ENCODE results near the gene PSG4. TPM values are rescaled to one million over a fixed set of nuclear protein-coding genes. Genes with fewer than 3 reads are reported as not detected.
"Not testable (repeated sequence)": the region's sequence is repeated elsewhere in the genome, so short reads cannot be mapped to it uniquely, and the experiment has no call there.

PSG4 gene
- not detected for total RNA-seq

DNA sequence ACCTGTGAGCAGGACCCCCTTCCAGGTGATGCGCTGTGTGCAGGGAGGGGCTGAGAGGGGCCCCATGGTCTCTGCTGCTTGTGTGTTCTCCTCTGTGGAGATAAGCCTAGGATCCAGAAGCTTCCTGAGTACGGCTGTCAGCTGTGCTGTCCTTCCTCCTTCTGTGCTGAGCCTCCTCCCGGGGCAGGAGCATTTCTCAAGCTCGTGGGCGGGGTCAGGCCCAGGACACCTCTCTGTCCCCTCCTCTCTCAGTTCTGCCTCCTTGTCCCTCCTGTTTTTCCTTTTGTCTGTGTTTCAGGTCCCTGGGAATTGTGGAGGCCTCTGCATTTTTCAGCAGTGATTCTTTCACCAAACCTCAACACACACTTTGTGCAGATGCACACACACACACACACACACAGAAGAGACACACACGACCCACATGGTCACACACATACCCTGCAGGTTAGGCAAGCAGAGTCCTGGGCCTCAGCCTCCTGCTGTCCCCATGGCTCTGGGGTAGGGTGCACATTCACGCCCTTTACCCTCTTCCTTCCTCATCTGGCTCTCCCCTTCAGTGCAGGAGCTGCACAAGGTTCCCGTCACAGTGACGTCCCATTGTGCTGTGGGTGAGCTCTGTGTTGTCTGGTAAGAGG, at the start of gene PSG4:
Gene PSG4 (minus strand): TSS at position 168 of the 635 bp plus-strand sequence. CDS start 102 bp downstream, at position 66.
- ATAC-seq; intact Hi-C loops (cut with DNase I, micrococcal nuclease); DNase-seq; H3K4me3 Mint-ChIP-seq; H3K36me3 Mint-ChIP-seq (ENCODE audit: low read depth); H3K4me1 Mint-ChIP-seq; H3K27ac Mint-ChIP-seq; POLR2A ChIA-PET; H3K9me3 Mint-ChIP-seq (ENCODE audit: low read depth); H3K27me3 Mint-ChIP-seq: not testable (repeated sequence)
- CTCF ChIA-PET = interaction anchor here (0.6 kb wide), 1 partner anchor 1038 kb away, joined by 5 read pairs; no protein-coding TSS in a partner anchor

- CTCF ChIA-PET; DNase-seq; H3K27ac Mint-ChIP-seq; POLR2A ChIA-PET; H3K4me1 Mint-ChIP-seq; H3K36me3 Mint-ChIP-seq (ENCODE audit: low read depth); H3K27me3 Mint-ChIP-seq; H3K4me3 Mint-ChIP-seq; ATAC-seq; intact Hi-C loops (cut with DNase I, micrococcal nuclease); H3K9me3 Mint-ChIP-seq (ENCODE audit: low read depth): not testable (repeated sequence)
Observed at GRCh38 chr19:43251428-43251827, 46.0 kb upstream of the PSG4 start.

DNA sequence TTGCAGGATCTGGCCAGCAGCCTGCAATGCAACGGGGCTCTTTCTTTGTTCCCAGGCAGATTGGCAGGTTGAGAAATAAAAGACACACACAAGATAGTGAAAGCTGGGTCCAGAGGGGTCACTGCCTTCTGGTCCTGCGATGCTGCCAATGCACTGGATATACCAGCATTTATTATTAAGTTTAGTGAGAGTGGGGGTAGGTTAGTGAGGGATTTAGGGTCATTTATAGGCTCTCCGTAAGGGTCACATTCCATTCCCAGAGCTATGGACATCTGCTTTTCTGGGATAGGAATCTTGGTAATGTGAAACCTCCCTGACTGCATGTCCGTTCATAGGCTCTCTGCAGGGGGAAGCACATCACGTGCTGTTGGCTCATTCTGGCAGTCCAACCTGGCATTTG, 44.9 kb upstream of the PSG4 start:
- H3K9me3 Mint-ChIP-seq (ENCODE audit: low read depth); H3K4me1 Mint-ChIP-seq; intact Hi-C loops (cut with DNase I, micrococcal nuclease); ATAC-seq; DNase-seq; H3K27me3 Mint-ChIP-seq; H3K4me3 Mint-ChIP-seq; H3K36me3 Mint-ChIP-seq (ENCODE audit: low read depth); POLR2A ChIA-PET; H3K27ac Mint-ChIP-seq: not testable (repeated sequence)
- CTCF ChIA-PET = interaction anchor here (0.6 kb wide), 1 partner anchor 27 kb away, joined by 3 read pairs; no protein-coding TSS in a partner anchor

- H3K4me1 Mint-ChIP-seq; POLR2A ChIA-PET; H3K27me3 Mint-ChIP-seq; intact Hi-C loops (cut with DNase I, micrococcal nuclease); H3K4me3 Mint-ChIP-seq; CTCF ChIA-PET; DNase-seq; H3K27ac Mint-ChIP-seq; ATAC-seq; H3K9me3 Mint-ChIP-seq (ENCODE audit: low read depth); H3K36me3 Mint-ChIP-seq (ENCODE audit: low read depth): not testable (repeated sequence)
Observed at GRCh38 chr19:43248635-43249002, 43.2 kb upstream of the PSG4 start.

DNA sequence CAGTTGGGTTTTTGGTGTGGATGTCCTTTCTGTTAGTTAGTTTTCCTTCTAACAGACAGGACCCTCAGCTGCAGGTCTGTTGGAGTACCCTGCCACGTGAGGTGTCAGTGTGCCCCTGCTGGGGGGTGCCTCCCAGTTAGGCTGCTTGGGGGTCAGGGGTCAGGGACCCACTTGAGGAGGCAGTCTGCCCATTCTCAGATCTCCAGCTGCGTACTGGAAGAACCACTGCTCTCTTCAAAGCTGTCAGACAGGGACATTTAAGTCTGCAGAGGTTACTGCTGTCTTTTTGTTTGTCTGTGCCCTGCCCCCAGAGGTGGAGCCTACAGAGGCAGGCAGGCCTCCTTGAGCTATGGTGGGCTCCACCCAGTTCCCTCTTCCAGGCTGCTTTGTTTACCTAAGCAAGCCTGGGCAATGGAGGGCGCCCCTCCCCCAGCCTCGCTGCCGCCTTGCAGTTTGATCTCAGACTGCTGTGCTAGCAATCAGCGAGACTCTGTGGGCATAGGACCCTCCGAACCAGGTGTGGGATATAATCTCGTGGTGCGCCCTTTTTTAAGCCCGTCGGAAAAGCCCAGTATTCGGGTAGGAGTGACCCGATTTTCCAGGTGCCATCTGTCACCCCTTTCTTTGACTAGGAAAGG, 41.9 kb upstream of the PSG4 start:
- CTCF ChIA-PET; H3K4me1 Mint-ChIP-seq; H3K9me3 Mint-ChIP-seq (ENCODE audit: low read depth); POLR2A ChIA-PET; DNase-seq; intact Hi-C loops (cut with DNase I, micrococcal nuclease); H3K27me3 Mint-ChIP-seq; H3K36me3 Mint-ChIP-seq (ENCODE audit: low read depth); H3K4me3 Mint-ChIP-seq; H3K27ac Mint-ChIP-seq; ATAC-seq: not testable (repeated sequence)

DNA sequence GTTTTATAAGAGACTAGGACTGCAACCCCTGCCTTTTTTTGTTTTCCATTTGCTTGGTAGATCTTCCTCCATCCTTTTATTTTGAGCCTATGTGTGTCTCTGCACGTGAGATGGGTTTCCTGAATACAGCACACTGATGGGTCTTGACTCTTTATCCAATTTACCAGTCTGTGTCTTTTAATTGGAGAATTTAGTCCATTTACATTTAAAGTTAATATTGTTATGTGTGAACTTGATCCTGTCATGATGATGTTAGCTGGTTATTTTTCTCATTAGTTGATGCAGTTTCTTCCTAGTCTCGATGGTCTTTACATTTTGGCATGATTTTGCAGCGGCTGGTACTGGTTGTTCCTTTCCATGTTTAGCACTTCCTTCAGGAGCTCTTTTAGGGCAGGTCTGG, 40.4 kb upstream of the PSG4 start:
- H3K9me3 Mint-ChIP-seq (ENCODE audit: low read depth); H3K4me1 Mint-ChIP-seq; H3K36me3 Mint-ChIP-seq (ENCODE audit: low read depth); H3K27ac Mint-ChIP-seq; POLR2A ChIA-PET; ATAC-seq; H3K27me3 Mint-ChIP-seq; H3K4me3 Mint-ChIP-seq; intact Hi-C loops (cut with DNase I, micrococcal nuclease); CTCF ChIA-PET; DNase-seq: not testable (repeated sequence)

GRCh38 chr19:43242211-43242610, 36.8 kb upstream of the PSG4 start:
- H3K27ac Mint-ChIP-seq; POLR2A ChIA-PET; H3K36me3 Mint-ChIP-seq (ENCODE audit: low read depth); H3K4me3 Mint-ChIP-seq; CTCF ChIA-PET; ATAC-seq; H3K4me1 Mint-ChIP-seq; intact Hi-C loops (cut with DNase I, micrococcal nuclease); H3K27me3 Mint-ChIP-seq; DNase-seq: not testable (repeated sequence)
- peaks cover 13% of the 10 kb centered on the region for H3K9me3 Mint-ChIP-seq (ENCODE audit: low read depth)

- intact Hi-C loops (cut with DNase I, micrococcal nuclease); POLR2A ChIA-PET; DNase-seq; H3K4me1 Mint-ChIP-seq; H3K36me3 Mint-ChIP-seq (ENCODE audit: low read depth); H3K27ac Mint-ChIP-seq; H3K27me3 Mint-ChIP-seq; CTCF ChIA-PET; ATAC-seq; H3K4me3 Mint-ChIP-seq: not testable (repeated sequence)
- peaks cover 19% of the 10 kb centered on the region for H3K9me3 Mint-ChIP-seq (ENCODE audit: low read depth)
Observed at GRCh38 chr19:43238213-43238612, 32.8 kb upstream of the PSG4 start.

GRCh38 chr19:43235686-43236085, 30.2 kb upstream of the PSG4 start:
- H3K9me3 Mint-ChIP-seq (ENCODE audit: low read depth) = peaks cover 24% of the 10 kb centered on the region
- H3K27ac Mint-ChIP-seq; H3K27me3 Mint-ChIP-seq; CTCF ChIA-PET; DNase-seq; H3K36me3 Mint-ChIP-seq (ENCODE audit: low read depth); ATAC-seq; POLR2A ChIA-PET; intact Hi-C loops (cut with DNase I, micrococcal nuclease); H3K4me1 Mint-ChIP-seq; H3K4me3 Mint-ChIP-seq: not testable (repeated sequence)

GRCh38 chr19:43229315-43229714, 23.9 kb upstream of the PSG4 start:
- Mint-ChIP-seq H3K27ac (no peak overlapping the region), H3K4me1 (no peaks in the 10 kb centered on the region), H3K27me3 (peaks cover 4% of the 10 kb centered on the region), H3K4me3 (no peak overlapping the region), H3K36me3 (ENCODE audit: low read depth) (peaks cover 7% of the 10 kb centered on the region), H3K9me3 (ENCODE audit: low read depth) (peaks cover 48% of the 10 kb centered on the region)
- ChIA-PET CTCF (no interaction called here), POLR2A (no interaction called here)
- DNase-seq (no peak), ATAC-seq (no peak)
- intact Hi-C loops (cut with DNase I, micrococcal nuclease) = no loop called here

DNA sequence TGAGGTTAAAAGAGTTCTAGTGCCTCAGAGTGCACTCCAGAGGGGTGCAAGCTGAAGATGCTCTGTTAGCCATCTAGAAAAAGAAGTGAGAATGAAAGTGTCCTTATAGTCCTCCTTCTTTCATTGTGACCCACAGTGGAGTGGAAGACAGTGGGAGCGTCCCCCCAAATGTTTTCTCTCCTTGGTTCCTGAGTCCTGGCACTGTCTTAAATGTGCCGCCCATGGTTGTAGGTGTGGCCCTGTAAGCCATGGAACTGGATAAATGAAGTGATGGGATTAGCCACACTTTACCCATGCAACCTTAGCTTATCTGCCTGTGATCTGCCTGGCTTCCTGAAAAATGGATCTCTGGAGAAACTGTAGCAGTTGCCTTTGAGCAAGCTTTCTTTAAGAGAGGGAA, 23.3 kb upstream of the PSG4 start:
- intact Hi-C loops (cut with DNase I, micrococcal nuclease); H3K36me3 Mint-ChIP-seq (ENCODE audit: low read depth); H3K4me1 Mint-ChIP-seq; H3K27ac Mint-ChIP-seq; ATAC-seq; H3K27me3 Mint-ChIP-seq; H3K4me3 Mint-ChIP-seq; POLR2A ChIA-PET; CTCF ChIA-PET: not testable (repeated sequence)
- peaks cover 47% of the 10 kb centered on the region for H3K9me3 Mint-ChIP-seq (ENCODE audit: low read depth)
- DNase-seq = peak; percentile 13

- CTCF ChIA-PET; intact Hi-C loops (cut with DNase I, micrococcal nuclease); H3K27me3 Mint-ChIP-seq; ATAC-seq; H3K4me1 Mint-ChIP-seq; DNase-seq; POLR2A ChIA-PET; H3K36me3 Mint-ChIP-seq (ENCODE audit: low read depth); H3K4me3 Mint-ChIP-seq; H3K27ac Mint-ChIP-seq: not testable (repeated sequence)
- H3K9me3 Mint-ChIP-seq (ENCODE audit: low read depth) = peaks cover 44% of the 10 kb centered on the region
Observed at GRCh38 chr19:43226986-43227385, 21.5 kb upstream of the PSG4 start.

Measured in activated CD4-positive, alpha-beta T cell treated with anti-CD3 and anti-CD28 coated beads for 36 hours (primary cell).